Muscle of leg (tissue), 16 donors: ENCODE measurements around the gene OR7A17. TPM values are rescaled to one million over a fixed set of nuclear protein-coding genes. Genes with fewer than 3 reads are reported as not detected.

Experiments
- DNase-seq: peaks from one replicate; pipeline ENCODE4 v3.0.0; 2013
- H3K27ac ChIP-seq: one replicate; pipeline ENCODE4 v1.5.1; 2013; ENCODE audit warnings: mild to moderate bottlenecking, low read length, control low read depth
- H3K27me3 ChIP-seq: one replicate; pipeline ENCODE4 v1.6.1; 2013; ENCODE audit warnings: low read length; ENCODE audit not compliant: control insufficient read depth, insufficient read depth
- H3K36me3 ChIP-seq: one replicate; pipeline ENCODE4 v1.6.1; 2013; ENCODE audit warnings: low read length; ENCODE audit not compliant: control insufficient read depth, insufficient read depth
- H3K4me1 ChIP-seq: one replicate; pipeline ENCODE4 v1.6.1; 2013; ENCODE audit warnings: low read length; ENCODE audit not compliant: control insufficient read depth, insufficient read depth
- H3K4me3 ChIP-seq: one replicate; pipeline ENCODE4 v1.5.1; 2013; ENCODE audit warnings: low read length, control low read depth
- H3K9me3 ChIP-seq: replicated peaks from 2 replicates; pipeline ENCODE4 v1.6.1; 2013; ENCODE audit warnings: low read depth, low read length; ENCODE audit not compliant: control insufficient read depth
- WGBS: methylation state at CpG from one replicate; pipeline ENCODE4 v1.1.5; 2013; ENCODE audit warnings: missing lambda C conversion rate; ENCODE audit not compliant: insufficient coverage; 5-methylcytosine and 5-hydroxymethylcytosine counted together
- long read RNA-seq, 11 donors: transcript quantifications; one replicate each; lab custom pipeline, GENCODE V29; 2026
- polyA plus RNA-seq, 8 donors: library from polyadenylated mRNA; unstranded; fragments of 120-200 nt; gene quantifications; one replicate each; pipeline versions ENCODE4 v1.2.1 to v1.2.3, GENCODE V29; 2013; ENCODE audit warnings: inconsistent platforms in 1 of 8, low replicate concordance in 1 of 8; ENCODE audit not compliant: insufficient read length in 8 of 8, insufficient read depth in 1 of 8
- total RNA-seq: library from RNA; stranded (reverse); fragments of 120-200 nt; gene quantifications from one replicate; pipeline ENCODE4 v1.2.4, GENCODE V29; 2013

OR7A17 gene
- total RNA-seq (not detected), polyA plus RNA-seq (under 1 TPM in 1 of 8 donors, not detected in 7; 0.12 TPM)
- long read RNA-seq, donor 1: 0 reads
- long read RNA-seq, donor 2: 0 reads
- long read RNA-seq, donor 3: 0 reads
- long read RNA-seq, donor 4: 0 reads
- long read RNA-seq, donor 5: 0 reads
- long read RNA-seq, donor 6: 0 reads
- long read RNA-seq, donor 7: 0 reads
- long read RNA-seq, donor 8, partial matches to known transcripts: 0 of 1 reads
- long read RNA-seq, donor 8, other reads (novel, unspliced or antisense): 0 of 1 reads
- long read RNA-seq, donor 9: 0 reads
- long read RNA-seq, donor 10: 0 reads
- long read RNA-seq, donor 11: 0 reads

- no CpG with 5 or more reads among the region's 4 CpGs for WGBS
- H3K27ac ChIP-seq: no peak within 1 kb of the TSS
- no peaks in the 10 kb centered on the region for H3K36me3 ChIP-seq
- H3K9me3 ChIP-seq: no peaks in the 10 kb centered on the region
- H3K4me3 ChIP-seq: no peak within 1 kb of the TSS
- DNase-seq: no peak
- H3K4me1 ChIP-seq: no peaks in the 10 kb centered on the region
- no peaks in the 10 kb centered on the region for H3K27me3 ChIP-seq
Observed at GRCh38 chr19:14886032-14886431, at the start of gene OR7A17. Gene OR7A17, minus strand, starts transcription at chr19:14886132. Its CDS starts 4,777 bp downstream, at chr19:14881355.

GRCh38 chr19:14933506-14933905 lies 47.6 kb upstream of the OR7A17 start:
- no peak overlapping the region for H3K4me3 ChIP-seq
- no peaks in the 10 kb centered on the region for H3K4me1 ChIP-seq
- WGBS: no CpG with 5 or more reads among the region's 1 CpG
- H3K27ac ChIP-seq: no peak overlapping the region
- no peaks in the 10 kb centered on the region for H3K27me3 ChIP-seq
- no peaks in the 10 kb centered on the region for H3K9me3 ChIP-seq
- H3K36me3 ChIP-seq: no peaks in the 10 kb centered on the region
- no peak for DNase-seq

- Histone ChIP-seq H3K4me3 (no peak overlapping the region), H3K27ac (no peak overlapping the region), H3K36me3 (no peaks in the 10 kb centered on the region), H3K4me1 (no peaks in the 10 kb centered on the region), H3K27me3 (no peaks in the 10 kb centered on the region), H3K9me3 (no peaks in the 10 kb centered on the region)
- peak; percentile 1 for DNase-seq
- no CpG with 5 or more reads among the region's 5 CpGs for WGBS
Observed at GRCh38 chr19:14916848-14917247, 30.9 kb upstream of the OR7A17 start.

GRCh38 chr19:14915116-14915515 lies 29.2 kb upstream of the OR7A17 start:
- Histone ChIP-seq H3K9me3 (no peaks in the 10 kb centered on the region), H3K27me3 (no peaks in the 10 kb centered on the region), H3K36me3 (no peaks in the 10 kb centered on the region), H3K4me3 (no peak overlapping the region), H3K27ac (no peak overlapping the region), H3K4me1 (no peaks in the 10 kb centered on the region)
- no peak for DNase-seq
- WGBS: 33% methylated on average over 1 of the region's 6 CpGs

GRCh38 chr19:14906711-14907110 lies 20.8 kb upstream of the OR7A17 start:
- DNase-seq: no peak
- H3K4me3 ChIP-seq: no peak overlapping the region
- H3K36me3 ChIP-seq: no peaks in the 10 kb centered on the region
- 67% methylated on average over 1 of the region's 4 CpGs for WGBS
- H3K9me3 ChIP-seq: no peaks in the 10 kb centered on the region
- no peak overlapping the region for H3K27ac ChIP-seq
- H3K27me3 ChIP-seq: no peaks in the 10 kb centered on the region
- no peaks in the 10 kb centered on the region for H3K4me1 ChIP-seq

- no CpG with 5 or more reads among the region's 2 CpGs for WGBS
Observed at GRCh38 chr19:14901675-14902260, 15.8 kb upstream of the OR7A17 start.

GRCh38 chr19:14890643-14891379 lies 4.9 kb upstream of the OR7A17 start:
- Histone ChIP-seq H3K4me1 (no peaks in the 10 kb centered on the region), H3K27ac (no peak overlapping the region), H3K4me3 (no peak overlapping the region), H3K36me3 (no peaks in the 10 kb centered on the region), H3K27me3 (no peaks in the 10 kb centered on the region), H3K9me3 (no peaks in the 10 kb centered on the region)
- DNase-seq: peak; percentile 39
- WGBS: 62% methylated on average over 6 of the region's 10 CpGs

More at GRCh38 chr19:14901675-14902260, 15.8 kb upstream of the OR7A17 start:
- no peak for DNase-seq
- Histone ChIP-seq H3K36me3 (no peaks in the 10 kb centered on the region), H3K4me3 (no peak overlapping the region), H3K4me1 (no peaks in the 10 kb centered on the region), H3K27me3 (no peaks in the 10 kb centered on the region), H3K9me3 (no peaks in the 10 kb centered on the region), H3K27ac (no peak overlapping the region)

- no peak for DNase-seq
- Histone ChIP-seq H3K9me3 (no peaks in the 10 kb centered on the region), H3K27ac (no peak overlapping the region), H3K4me3 (no peak overlapping the region), H3K4me1 (no peaks in the 10 kb centered on the region), H3K36me3 (no peaks in the 10 kb centered on the region), H3K27me3 (no peaks in the 10 kb centered on the region)
- WGBS: no CpG with 5 or more reads among the region's 3 CpGs
Observed at GRCh38 chr19:14889994-14890642, 4.2 kb upstream of the OR7A17 start.

- Histone ChIP-seq H3K4me1 (no peaks in the 10 kb centered on the region), H3K27ac (no peak overlapping the region), H3K36me3 (no peaks in the 10 kb centered on the region), H3K27me3 (no peaks in the 10 kb centered on the region), H3K4me3 (no peak overlapping the region), H3K9me3 (no peaks in the 10 kb centered on the region)
- peak; percentile 33 for DNase-seq
- WGBS: no CpG with 5 or more reads among the region's 4 CpGs
Observed at GRCh38 chr19:14871619-14872230, 14.2 kb downstream of the OR7A17 start.
